Activated CD4-positive, alpha-beta T cell treated with anti-CD3 and anti-CD28 coated beads, Interleukin-10, Interleukin-2, amounts not matched to agents 100 ng/mL and 50 ng/mL, durations not matched to agents 16 hours and 8 hours (primary cell): ENCODE data around the gene RNF169.

Source experiments
- DNase-seq: peaks from one replicate; pipeline ENCODE4 v3.0.0-alpha.2; 2020

Gene RNF169

GRCh38 chr11:74748211-74749126 lies at the start of gene RNF169:
TSS of gene RNF169 (plus strand) at chr11:74748849. CDS start at chr11:74748881, 32 bp downstream.
- DNase-seq: peak; percentile 95

GRCh38 chr11:74699615-74700396 lies 48.8 kb upstream of the RNF169 start:
- DNase-seq: no peak

DNA sequence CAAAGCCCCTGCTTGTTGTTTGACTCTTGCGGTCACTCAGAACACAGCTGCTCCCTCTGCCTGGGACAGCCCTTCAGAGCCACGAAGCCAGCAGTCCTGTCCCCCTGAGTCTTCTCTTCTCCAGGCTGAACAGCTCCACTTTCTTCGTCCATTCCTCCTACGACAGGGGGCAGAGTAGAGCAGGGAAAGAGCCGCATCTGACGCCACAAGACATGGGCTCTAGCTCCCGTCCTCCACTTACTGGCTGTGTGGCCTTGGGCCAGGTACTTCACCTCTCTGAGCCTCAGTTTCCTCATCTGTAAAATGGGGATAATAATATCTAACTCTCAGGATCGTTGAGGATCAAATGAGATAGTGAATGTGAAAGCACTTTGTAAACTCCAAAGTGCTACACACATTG lies 47.3 kb upstream of the RNF169 start:
- peak; percentile 11 for DNase-seq

- DNase-seq: peak; percentile 68
Observed at GRCh38 chr11:74702383-74703007, 46.2 kb upstream of the RNF169 start.

DNA sequence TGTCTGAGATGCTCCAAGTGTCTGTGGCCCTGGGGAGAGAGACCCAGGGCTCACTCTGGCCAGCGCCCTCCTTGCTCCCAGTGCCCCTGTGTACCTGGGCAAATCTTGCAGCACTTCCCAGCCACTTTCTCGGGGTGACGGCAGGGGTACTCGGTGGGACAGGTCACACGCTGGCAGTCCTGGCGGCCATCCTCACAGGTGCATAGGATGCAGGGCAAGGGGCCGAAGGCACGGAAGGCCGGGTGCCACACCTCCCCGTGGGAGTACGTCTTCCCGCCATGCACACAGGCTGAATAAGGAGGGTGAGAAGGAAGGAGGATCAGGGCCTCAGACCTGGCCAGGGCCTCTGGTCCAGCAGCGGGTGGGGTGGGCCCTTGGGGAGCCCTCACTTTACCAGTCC lies 45.4 kb upstream of the RNF169 start:
- no peak for DNase-seq

GRCh38 chr11:74707182-74707581 lies 41.5 kb upstream of the RNF169 start:
- DNase-seq: no peak

DNA sequence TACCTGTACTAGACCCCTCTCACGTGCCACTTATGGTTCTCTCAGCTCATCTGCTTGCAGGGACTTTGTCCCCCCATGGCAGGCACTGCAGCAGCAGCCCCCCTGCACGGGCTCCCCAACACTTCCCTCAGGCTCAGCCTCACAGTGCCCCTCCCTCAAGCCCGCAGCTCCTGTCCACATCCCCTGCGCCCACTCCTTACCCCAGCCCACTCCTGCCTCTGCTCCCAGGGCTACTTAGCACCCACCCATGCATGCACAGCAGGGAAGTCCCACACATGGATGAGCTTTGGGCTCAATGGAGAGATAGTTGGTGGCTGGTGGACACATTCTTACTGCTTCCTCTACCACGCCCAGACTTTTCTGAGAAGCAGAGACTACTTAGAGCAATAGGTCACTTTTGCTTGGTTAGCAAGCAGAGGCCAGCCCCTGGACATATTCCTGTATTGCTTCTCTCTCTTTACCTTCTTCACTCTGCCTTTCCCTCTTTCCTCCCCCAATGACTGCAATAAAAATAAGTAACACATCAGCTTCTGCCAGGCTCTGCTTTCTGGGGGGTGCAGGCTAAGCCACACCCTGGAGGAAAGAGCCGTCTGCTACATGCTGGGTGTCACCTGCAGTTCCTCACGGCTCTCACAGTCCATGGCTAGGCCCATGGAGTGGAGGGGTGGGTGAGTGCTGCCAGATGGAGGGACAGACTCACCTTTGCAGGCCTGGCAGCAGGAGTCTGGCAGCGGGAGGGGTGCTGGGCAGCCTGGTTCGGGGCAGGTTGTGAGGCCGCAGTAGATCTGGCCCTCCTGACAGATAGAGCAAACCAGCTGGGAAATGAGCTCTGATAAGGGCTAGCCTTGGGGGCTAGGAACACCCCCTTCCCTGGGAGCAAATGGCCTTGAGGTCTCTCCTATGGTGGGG lies 40.8 kb upstream of the RNF169 start:
- no peak for DNase-seq

GRCh38 chr11:74709175-74709574 lies 39.5 kb upstream of the RNF169 start:
- DNase-seq: no peak

GRCh38 chr11:74710281-74710938 lies 38.2 kb upstream of the RNF169 start:
- DNase-seq: no peak

- DNase-seq: no peak
Observed at GRCh38 chr11:74713686-74714085, 35.0 kb upstream of the RNF169 start.

GRCh38 chr11:74714904-74715303 lies 33.7 kb upstream of the RNF169 start:
- peak; percentile 6 for DNase-seq

- no peak for DNase-seq
Observed at GRCh38 chr11:74717221-74717969, 31.3 kb upstream of the RNF169 start.

DNA sequence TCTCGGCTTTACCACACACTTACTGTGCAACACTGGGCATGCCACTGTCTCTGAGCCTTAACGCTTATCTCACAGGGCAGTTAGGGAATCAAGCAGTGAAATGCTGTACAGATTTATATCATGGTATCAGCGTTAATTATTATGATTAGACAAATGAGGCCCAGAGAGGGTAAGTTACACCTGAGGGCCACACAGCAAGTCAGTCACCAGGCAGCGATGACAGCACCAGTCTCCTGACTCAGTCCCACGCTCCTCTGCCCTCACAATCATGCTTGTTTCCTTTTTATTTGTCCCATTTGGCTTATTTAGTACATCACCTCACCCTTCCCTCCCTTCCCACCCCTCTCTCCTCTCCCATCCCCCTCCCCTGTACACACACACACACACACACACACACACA lies 29.6 kb upstream of the RNF169 start:
- no peak for DNase-seq

DNA sequence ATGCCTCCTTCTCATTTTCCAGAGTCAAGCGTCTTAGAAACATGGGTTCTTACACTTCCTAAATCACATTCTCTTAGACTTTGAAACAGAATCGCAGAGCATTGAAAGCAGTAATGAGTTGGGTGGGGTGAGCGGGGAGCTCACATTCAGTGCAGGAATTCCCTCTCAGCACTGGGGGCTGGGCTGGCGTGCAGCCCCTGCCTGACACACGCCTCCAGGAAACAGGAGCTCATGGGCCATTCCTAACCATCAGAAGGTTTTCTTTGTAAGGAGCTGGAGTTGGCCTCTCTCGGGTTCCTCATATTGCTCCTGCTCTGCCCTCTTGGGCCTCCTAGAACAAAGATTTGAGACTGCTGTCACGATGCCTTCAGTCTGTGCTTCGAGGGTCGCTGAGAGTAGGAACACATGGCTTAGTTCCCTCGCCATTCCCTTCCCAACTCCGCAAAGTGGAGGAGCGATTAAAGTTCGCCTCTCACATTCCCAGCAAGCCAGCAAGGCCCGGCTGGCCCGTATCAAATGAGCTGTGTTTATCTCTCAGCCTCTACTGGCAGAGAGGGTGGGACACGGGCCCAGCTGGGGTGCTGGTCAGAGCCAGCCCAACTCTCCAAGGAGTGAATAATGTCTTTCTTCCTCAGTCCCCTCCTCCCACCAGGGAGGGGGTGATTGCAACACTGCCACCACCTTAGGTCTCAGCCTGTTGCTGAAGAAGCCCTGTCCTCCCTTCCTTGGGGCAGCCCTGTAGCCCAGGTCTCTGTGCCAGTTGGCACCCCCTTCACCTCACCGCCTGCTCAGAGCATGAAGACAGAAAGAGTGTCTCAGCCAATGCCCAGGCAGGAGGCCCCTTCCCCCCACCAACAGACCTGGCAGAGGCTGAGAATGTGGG lies 27.8 kb upstream of the RNF169 start:
- DNase-seq: no peak

DNA sequence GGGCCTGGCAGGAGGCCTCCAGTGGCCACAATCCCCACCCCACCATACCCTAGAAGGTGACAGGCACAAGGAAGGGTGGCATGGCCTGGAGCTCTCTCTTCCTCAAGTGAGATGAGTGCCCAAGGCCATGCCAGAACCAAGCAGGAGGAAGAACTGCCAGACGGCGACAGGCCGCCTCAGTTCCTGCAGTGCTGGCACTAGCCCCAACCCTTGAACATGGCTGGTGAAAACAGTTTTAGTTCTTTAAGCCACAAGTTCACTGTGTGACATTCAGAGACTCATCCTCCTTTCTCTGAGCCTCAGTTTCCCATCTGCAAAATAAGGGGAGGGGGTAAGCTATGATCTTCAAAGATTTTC lies 27.2 kb upstream of the RNF169 start:
- DNase-seq: no peak

DNA sequence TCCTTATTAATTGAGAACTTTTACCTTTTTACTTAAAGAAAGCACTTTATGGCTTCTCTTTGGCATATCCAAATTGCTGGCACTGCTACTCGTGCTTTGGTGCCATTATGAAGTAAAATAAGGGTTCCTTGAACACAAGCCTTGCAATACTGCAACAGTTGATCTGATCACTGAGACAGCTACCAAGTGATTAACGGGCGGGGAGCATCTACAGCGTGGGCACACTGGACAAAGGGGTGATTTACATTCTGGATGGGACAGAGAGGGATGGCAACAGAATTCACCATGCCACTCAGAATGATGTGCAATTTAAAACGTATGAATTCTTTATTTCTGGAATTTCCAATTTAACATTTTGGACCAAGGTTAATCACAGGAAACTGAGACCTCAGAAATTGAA lies 25.1 kb upstream of the RNF169 start:
- DNase-seq: no peak

DNA sequence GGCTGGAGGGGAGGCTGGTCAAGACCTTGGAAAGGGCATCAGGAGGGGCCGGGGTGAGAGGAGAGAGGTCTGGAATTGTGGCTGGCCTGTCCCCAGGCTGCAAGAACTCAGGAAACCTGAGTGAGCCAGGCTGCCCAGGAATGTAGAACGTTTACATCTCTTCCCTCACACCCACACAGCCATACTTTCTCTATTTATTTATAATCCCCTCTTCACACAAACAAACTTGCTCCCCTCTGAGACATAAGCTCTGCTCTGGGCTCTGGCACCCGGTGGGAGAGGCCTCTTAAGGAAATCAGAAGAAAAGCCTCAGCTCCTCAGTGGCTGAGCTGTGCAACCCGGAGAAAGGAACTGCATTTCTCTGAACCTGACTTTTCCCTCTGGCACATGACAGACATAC lies 22.9 kb upstream of the RNF169 start:
- DNase-seq: no peak

GRCh38 chr11:74726547-74727182 lies 22.0 kb upstream of the RNF169 start:
- peak; percentile 73 for DNase-seq

GRCh38 chr11:74729397-74729796 lies 19.3 kb upstream of the RNF169 start:
- no peak for DNase-seq
